ENCODE measurements around the gene UBE2D3. TPM values are rescaled to one million over a fixed set of nuclear protein-coding genes. Genes with fewer than 3 reads are reported as not detected.

The UBE2D3 gene
- total RNA-seq, 1 donor from 2014 or later, result 204 TPM

GRCh38 chr4:102858828-102859464 is 31.6 kb upstream of the UBE2D3 start:
- Histone ChIP-seq H3K4me3 (ENCODE audit: low read depth, low read length) (no peak overlapping the region), H3K36me3 (ENCODE audit: control insufficient read depth, insufficient read depth, low read length) (no peaks in the 10 kb centered on the region), H3K27me3 (ENCODE audit: control insufficient read depth, insufficient read depth, low read length) (no peaks in the 10 kb centered on the region)
- TF ChIP-seq CTCF (IDR thresholded peaks at IDR 0.05; ENCODE audit: insufficient read depth, low read length, severe bottlenecking), result no peak
- DNase-seq (ENCODE audit: low read depth) (no peak), FAIRE-seq (no peak)

GRCh38 chr4:102850370-102850769 is 23.0 kb upstream of the UBE2D3 start:
- no peak for DNase-seq (ENCODE audit: low read depth)
- FAIRE-seq, result no peak

DNA sequence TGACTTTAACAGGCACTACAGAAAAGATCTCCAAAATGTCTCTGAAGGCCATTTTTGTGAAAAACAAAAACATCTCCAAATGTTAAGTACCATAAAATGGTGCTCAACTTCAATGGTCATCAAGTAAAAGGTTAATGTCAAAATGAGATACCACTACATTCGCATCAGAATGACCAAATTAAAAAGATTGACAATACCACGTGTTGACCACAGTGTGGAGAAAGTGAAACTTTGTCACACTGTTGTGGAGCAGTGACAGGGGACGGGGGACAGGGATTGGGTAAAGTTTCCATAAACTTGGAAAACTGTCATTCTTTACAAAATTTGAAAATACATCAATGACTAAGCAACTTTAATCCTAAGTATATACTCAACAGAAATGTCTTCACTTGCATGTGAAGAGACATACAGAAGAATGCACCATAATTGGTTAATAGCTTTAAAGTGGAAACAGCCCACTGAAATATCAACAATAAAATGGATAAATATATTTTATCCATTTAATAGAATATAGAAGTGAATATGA is 22.3 kb upstream of the UBE2D3 start:
- FAIRE-seq (no peak), DNase-seq (ENCODE audit: low read depth) (no peak)

More at GRCh38 chr4:102850370-102850769, 23.0 kb upstream of the UBE2D3 start:
- Histone ChIP-seq H3K4me3 (ENCODE audit: low read depth, low read length) (no peak overlapping the region), H3K36me3 (ENCODE audit: control insufficient read depth, insufficient read depth, low read length) (no peaks in the 10 kb centered on the region), H3K27me3 (ENCODE audit: control insufficient read depth, insufficient read depth, low read length) (no peaks in the 10 kb centered on the region)
- TF ChIP-seq CTCF (IDR thresholded peaks at IDR 0.05; ENCODE audit: insufficient read depth, low read length, severe bottlenecking), result no peak

DNA sequence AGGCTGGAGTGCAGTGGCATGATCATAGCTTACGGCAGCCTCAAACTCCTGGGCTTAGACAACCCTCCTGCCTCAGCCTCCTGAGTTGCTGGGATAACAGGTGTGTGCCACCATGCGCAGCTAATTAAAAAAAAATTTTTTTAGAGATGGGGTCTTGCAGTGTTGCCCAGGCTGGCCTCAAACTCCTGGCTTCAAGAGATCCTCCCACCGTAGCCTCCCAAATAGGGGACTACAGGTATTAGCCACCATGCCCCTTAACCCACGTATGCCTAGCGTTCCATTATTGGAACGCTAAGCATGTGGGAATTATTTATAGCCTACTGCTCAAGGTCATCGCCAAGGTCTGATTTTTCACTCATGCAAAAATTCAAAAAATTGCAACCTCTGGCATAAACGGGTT is 20.3 kb upstream of the UBE2D3 start:
- no peaks in the 10 kb centered on the region for H3K36me3 ChIP-seq (ENCODE audit: control insufficient read depth, insufficient read depth, low read length)
- FAIRE-seq (no peak), DNase-seq (ENCODE audit: low read depth) (no peak)
- H3K4me3 ChIP-seq (ENCODE audit: low read depth, low read length), result no peak overlapping the region
- H3K27me3 ChIP-seq (ENCODE audit: control insufficient read depth, insufficient read depth, low read length), result no peaks in the 10 kb centered on the region
- no peak for TF ChIP-seq CTCF (IDR thresholded peaks at IDR 0.05; ENCODE audit: insufficient read depth, low read length, severe bottlenecking)

More for the DNA sequence above, 22.3 kb upstream of the UBE2D3 start:
- no peak for TF ChIP-seq CTCF (IDR thresholded peaks at IDR 0.05; ENCODE audit: insufficient read depth, low read length, severe bottlenecking)
- H3K36me3 ChIP-seq (ENCODE audit: control insufficient read depth, insufficient read depth, low read length), result no peaks in the 10 kb centered on the region
- no peaks in the 10 kb centered on the region for H3K27me3 ChIP-seq (ENCODE audit: control insufficient read depth, insufficient read depth, low read length)
- no peak overlapping the region for H3K4me3 ChIP-seq (ENCODE audit: low read depth, low read length)

GRCh38 chr4:102843938-102844337 is 16.6 kb upstream of the UBE2D3 start:
- FAIRE-seq, result no peak
- H3K27me3 ChIP-seq (ENCODE audit: control insufficient read depth, insufficient read depth, low read length), result no peaks in the 10 kb centered on the region
- no peak for TF ChIP-seq CTCF (IDR thresholded peaks at IDR 0.05; ENCODE audit: insufficient read depth, low read length, severe bottlenecking)
- no peak overlapping the region for H3K4me3 ChIP-seq (ENCODE audit: low read depth, low read length)
- no peaks in the 10 kb centered on the region for H3K36me3 ChIP-seq (ENCODE audit: control insufficient read depth, insufficient read depth, low read length)
- DNase-seq (ENCODE audit: low read depth), result no peak

DNA sequence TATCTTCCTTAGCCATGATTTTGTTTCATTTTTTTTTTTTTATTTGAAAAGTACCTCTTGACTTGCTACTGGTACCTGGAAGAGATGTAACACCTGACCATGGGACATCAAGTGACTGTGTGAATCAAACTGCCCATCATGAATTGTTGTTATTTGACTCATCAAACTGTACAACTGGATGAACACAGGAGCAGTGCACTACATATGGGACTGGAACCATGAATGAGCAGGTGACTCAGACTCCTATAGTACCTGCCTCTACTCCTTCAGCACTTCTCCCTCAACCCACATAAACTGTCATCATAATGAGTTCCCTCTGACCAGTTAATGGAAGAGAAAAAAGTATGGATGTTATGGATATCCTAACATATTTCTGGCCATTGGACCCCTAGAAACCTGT is 15.9 kb upstream of the UBE2D3 start:
- no peak overlapping the region for H3K4me3 ChIP-seq (ENCODE audit: low read depth, low read length)
- TF ChIP-seq CTCF (IDR thresholded peaks at IDR 0.05; ENCODE audit: insufficient read depth, low read length, severe bottlenecking), result no peak
- peak; percentile 79 for DNase-seq (ENCODE audit: low read depth)
- no peaks in the 10 kb centered on the region for H3K27me3 ChIP-seq (ENCODE audit: control insufficient read depth, insufficient read depth, low read length)
- H3K36me3 ChIP-seq (ENCODE audit: control insufficient read depth, insufficient read depth, low read length), result no peaks in the 10 kb centered on the region
- FAIRE-seq, result peak; percentile 81
